M059J (cell line): Measurements from ENCODE around the gene DALRD3. TPM values are rescaled to one million over a fixed set of nuclear protein-coding genes. Genes with fewer than 3 reads are reported as not detected.

Source experiments
- DNase-seq: peaks from one replicate; pipeline ENCODE4 v3.0.0-alpha.2; 2012; ENCODE audit warnings: low read depth
- total RNA-seq: library from RNA; depleted of rRNA; stranded (reverse); fragments of >200 nt; shearing (Covaris generic); gene quantifications from 2 replicates; pipeline ENCODE4 v1.2.3, GENCODE V29; 2014; rRNA removed

The DALRD3 gene
- total RNA-seq, 1 experiment from 2014 or later = 23.2 TPM

GRCh38 chr3:48980295-48980694 lies 38.1 kb downstream of the DALRD3 start:
- no peak for DNase-seq

- no peak for DNase-seq
These were observed 38.9 kb downstream of the DALRD3 start for GRCh38 chr3:48979451-48979850.

GRCh38 chr3:48974076-48974864 lies 44.1 kb downstream of the DALRD3 start:
- no peak for DNase-seq

- DNase-seq = no peak
These were observed 47.8 kb downstream of the DALRD3 start for GRCh38 chr3:48970586-48970985.

- no peak for DNase-seq
These were observed 51.5 kb downstream of the DALRD3 start for GRCh38 chr3:48966876-48967361.

- DNase-seq = no peak
These were observed 52.0 kb downstream of the DALRD3 start for GRCh38 chr3:48966367-48966766.

Other genes with a start within 250 kb of the DALRD3 start
- gene PRKAR2A, start 170.7 kb downstream of the DALRD3 start, total RNA-seq = 20.4 and 23.5 TPM in 2 replicates
- 14.5 and 28.2 TPM in 2 replicates for gene SLC25A20, start 119.7 kb downstream of the DALRD3 start, total RNA-seq
- gene ARIH2, start 99.7 kb downstream of the DALRD3 start, total RNA-seq = 88.4 and 94.3 TPM in 2 replicates
- 13.3 and 25.7 TPM in 2 replicates for gene P4HTM, start 28.3 kb downstream of the DALRD3 start, total RNA-seq
- 27.0 and 39.0 TPM in 2 replicates for gene WDR6, start 11.2 kb downstream of the DALRD3 start, total RNA-seq
- gene NDUFAF3, start 3.5 kb upstream of the DALRD3 start, total RNA-seq = 174 and 181 TPM in 2 replicates
- 112 and 119 TPM in 2 replicates for gene IMPDH2, start 10.8 kb upstream of the DALRD3 start, total RNA-seq
- gene QRICH1, start 75.5 kb upstream of the DALRD3 start, total RNA-seq = 44.8 and 62.9 TPM in 2 replicates
- gene QARS1, start 86.2 kb upstream of the DALRD3 start, total RNA-seq = 129 and 170 TPM in 2 replicates
- gene USP19, start 102.2 kb upstream of the DALRD3 start, total RNA-seq = 13.1 and 34.5 TPM in 2 replicates
- gene LAMB2, start 114.5 kb upstream of the DALRD3 start, total RNA-seq = 229 and 329 TPM in 2 replicates
- gene CCDC71, start 147.8 kb upstream of the DALRD3 start, total RNA-seq = 19.0 and 19.6 TPM in 2 replicates
- gene KLHDC8B, start 153.0 kb upstream of the DALRD3 start, total RNA-seq = 2.9 and 5.0 TPM in 2 replicates